HG03095 (cell line): ENCODE results near the gene SEPSECS.
"Not testable (repeated sequence)": the region's sequence is repeated elsewhere in the genome, so short reads cannot be mapped to it uniquely, and the experiment has no call there.

Experiments
- ATAC-seq: cut with Tn5 transposase; IDR thresholded peaks from one replicate; pipeline ENCODE4 v1.9.1; 2021; ENCODE audit warnings: moderate library complexity; ENCODE audit not compliant: unreplicated experiment

The SEPSECS gene

GRCh38 chr4:25088093-25088952 lies 71.9 kb downstream of the SEPSECS start:
- no peak for ATAC-seq

- ATAC-seq: no peak
These were observed 74.6 kb downstream of the SEPSECS start for GRCh38 chr4:25085671-25086070.

- not testable (repeated sequence) for ATAC-seq
These were observed 76.8 kb downstream of the SEPSECS start for GRCh38 chr4:25083441-25083840.

GRCh38 chr4:25081866-25082471 lies 78.3 kb downstream of the SEPSECS start:
- ATAC-seq: no peak

- no peak for ATAC-seq
These were observed 79.7 kb downstream of the SEPSECS start for GRCh38 chr4:25080571-25080970.

GRCh38 chr4:25078523-25078922 lies 81.7 kb downstream of the SEPSECS start:
- ATAC-seq: no peak

- no peak for ATAC-seq
These were observed 83.4 kb downstream of the SEPSECS start for GRCh38 chr4:25076625-25077398.

- no peak for ATAC-seq
These were observed 84.4 kb downstream of the SEPSECS start for GRCh38 chr4:25075851-25076250.

- ATAC-seq: no peak
These were observed 85.1 kb downstream of the SEPSECS start for GRCh38 chr4:25075129-25075528.

GRCh38 chr4:25070545-25070944 lies 89.7 kb downstream of the SEPSECS start:
- no peak for ATAC-seq
